HG02981 (cell line): ENCODE data around the gene BOD1L1.

ENCODE experiments used
- ATAC-seq: cut with Tn5 transposase; IDR thresholded peaks from one replicate; pipeline ENCODE4 v1.9.1; 2021; ENCODE audit warnings: mild to moderate bottlenecking, moderate library complexity; ENCODE audit not compliant: unreplicated experiment

The BOD1L1 gene

GRCh38 chr4:13627606-13628311, at the start of gene BOD1L1:
Gene BOD1L1 (minus strand): TSS chr4:13627725. CDS start chr4:13627587, 138 bp downstream.
- peak; percentile 80 for ATAC-seq

DNA sequence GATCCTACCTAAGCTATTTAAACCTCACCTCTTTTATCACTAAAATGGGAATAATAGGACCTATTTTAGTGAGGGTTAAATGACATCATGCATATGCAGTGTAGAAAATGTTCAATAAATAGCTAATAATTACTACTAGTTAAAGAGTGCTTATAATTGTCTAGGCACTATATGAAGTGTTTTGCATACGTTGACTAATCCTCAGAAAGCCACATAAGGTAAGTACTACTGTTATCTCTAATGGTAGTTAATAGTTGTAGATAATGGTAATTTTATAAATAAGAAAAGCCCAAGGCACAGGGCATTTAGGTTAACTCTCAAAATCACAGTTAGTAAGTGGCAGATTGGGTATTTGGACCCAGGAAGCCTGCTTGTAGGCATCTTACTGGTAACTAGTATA, 47.4 kb upstream of the BOD1L1 start:
- no peak for ATAC-seq

GRCh38 chr4:13673167-13673566, 45.6 kb upstream of the BOD1L1 start:
- no peak for ATAC-seq

DNA sequence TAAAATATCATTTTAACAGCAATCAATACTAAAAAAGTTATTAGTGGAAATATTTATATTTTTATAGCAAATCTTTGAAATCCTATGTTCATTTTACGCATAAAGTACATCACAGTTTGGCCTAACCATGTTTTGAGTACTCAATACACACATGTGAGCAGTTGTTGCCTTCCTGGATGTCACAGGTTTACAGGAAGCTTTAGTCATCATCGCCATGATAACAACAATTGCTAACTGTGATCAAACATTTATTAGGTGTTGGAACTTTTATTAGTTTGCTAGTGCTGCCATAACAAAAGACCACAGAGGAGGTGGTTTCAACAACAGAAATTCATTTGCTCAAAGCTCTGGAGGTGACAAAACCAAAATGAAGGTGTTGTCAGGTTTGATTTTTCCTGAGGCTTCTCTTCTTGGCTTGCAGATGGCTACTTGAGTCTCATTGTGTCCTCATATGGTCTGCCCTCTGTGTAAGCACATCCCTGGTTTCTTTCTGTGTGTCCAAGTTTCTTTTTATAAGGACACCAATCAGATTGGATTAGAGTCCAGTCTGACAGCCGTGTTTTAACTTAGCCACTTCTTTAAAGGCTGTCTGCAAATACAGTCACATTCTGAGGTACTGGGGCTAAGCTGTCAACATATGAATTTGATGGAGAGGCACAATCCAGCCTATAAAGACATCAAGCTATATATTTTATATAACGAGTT, 43.1 kb upstream of the BOD1L1 start:
- no peak for ATAC-seq

GRCh38 chr4:13665701-13666660, 38.5 kb upstream of the BOD1L1 start:
- no peak for ATAC-seq

GRCh38 chr4:13659341-13660070, 32.0 kb upstream of the BOD1L1 start:
- ATAC-seq = no peak

DNA sequence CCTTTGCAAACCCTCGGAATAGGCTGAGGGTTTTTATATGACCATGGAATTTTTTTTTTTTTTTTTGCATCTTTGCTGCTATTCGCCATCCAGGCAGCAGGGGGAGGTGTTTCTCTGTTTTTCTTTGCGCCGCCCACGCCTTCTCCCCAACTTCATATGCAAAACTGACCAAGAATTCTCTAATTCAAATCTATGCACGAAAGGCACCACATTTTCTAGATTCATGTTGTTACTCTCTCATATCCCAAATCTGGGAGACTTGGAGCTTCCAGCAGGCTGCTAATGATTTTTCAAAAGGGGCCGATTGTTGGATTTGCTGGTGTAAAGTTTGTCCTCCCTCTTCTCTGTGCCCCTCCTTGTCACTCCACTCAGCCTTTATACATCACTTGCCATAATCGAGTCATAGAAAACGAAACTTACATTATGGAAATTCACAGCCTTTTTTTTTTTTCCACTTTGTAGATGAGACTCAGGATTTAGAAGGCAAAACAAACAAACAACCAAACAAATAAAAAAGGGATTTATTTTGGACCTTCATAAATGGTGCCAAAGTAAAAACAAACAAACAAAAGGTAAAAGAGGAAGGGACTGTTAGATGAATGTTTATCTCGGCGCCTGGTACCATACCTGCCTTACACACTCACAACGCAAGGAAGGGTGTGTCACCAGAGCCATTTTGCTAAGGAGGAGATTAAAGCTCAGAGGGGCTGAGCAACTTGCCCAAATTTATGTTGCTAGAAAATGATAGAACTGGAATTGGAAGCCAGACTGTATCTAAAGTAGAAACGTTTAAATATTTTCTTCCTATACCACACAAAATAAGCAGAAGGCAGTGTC, 29.3 kb upstream of the BOD1L1 start:
- no peak for ATAC-seq

- ATAC-seq = peak; percentile 92
Measured at GRCh38 chr4:13654162-13654797, 26.8 kb upstream of the BOD1L1 start.

- no peak for ATAC-seq
Measured at GRCh38 chr4:13653766-13654161, 26.2 kb upstream of the BOD1L1 start.

DNA sequence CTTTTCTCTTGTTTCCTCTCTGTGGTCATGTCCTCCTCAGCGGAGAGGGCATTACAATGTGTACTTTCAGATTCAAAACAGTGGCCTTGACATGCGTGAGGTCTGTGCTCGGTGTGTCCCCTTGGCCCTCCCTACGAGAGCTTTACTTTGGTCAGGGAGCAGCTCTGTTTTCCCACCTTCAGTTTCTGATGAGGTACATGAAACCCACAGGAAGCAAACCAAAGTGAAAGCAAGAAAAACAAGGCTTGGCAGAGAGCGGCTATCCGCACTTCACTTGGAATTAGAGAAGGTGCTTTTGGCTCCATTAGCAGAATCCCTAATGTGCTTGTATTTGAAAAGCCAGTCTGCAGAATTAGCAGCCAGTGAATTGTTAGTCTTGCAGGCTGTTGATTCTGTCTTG, 19.5 kb upstream of the BOD1L1 start:
- ATAC-seq = no peak

DNA sequence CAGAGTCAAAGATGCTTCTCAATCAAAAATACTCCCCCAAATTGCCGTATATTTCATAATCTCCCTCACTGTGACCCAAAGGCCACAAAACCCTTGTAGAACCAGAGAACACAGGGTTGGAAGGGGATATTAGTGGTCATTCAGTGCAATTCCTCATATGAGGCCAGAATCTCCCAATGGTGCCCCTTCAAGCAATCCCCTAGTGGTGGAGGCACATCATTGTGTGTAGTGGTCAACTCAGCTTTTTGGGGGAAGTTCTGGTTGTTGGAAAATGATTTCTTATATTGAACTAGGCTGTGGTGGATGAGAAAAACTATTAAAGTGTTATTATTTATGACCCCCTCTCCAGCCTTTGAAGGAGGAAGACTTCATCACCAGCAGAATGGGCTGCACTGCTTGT, 17.6 kb upstream of the BOD1L1 start:
- no peak for ATAC-seq

GRCh38 chr4:13642170-13642950, 14.8 kb upstream of the BOD1L1 start:
- ATAC-seq = no peak

DNA sequence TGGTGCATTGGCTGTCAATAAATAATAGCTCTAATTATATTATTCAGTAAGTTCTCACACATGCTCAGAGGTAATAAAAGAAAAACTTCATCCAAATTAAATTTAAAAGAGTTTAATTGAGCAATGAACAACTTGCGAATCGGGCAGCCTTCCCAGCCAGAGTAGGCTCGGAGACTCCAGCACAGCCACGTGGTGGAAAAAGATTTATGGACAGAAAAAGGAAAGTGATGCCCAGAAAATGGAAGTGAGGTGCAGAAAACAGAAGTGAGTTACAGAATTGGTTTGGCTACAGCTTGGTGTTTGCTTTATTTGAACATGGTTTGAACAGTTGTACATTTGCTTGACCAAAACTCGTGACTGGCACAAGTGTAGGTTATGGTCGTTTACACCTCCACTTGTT, 13.6 kb upstream of the BOD1L1 start:
- no peak for ATAC-seq

DNA sequence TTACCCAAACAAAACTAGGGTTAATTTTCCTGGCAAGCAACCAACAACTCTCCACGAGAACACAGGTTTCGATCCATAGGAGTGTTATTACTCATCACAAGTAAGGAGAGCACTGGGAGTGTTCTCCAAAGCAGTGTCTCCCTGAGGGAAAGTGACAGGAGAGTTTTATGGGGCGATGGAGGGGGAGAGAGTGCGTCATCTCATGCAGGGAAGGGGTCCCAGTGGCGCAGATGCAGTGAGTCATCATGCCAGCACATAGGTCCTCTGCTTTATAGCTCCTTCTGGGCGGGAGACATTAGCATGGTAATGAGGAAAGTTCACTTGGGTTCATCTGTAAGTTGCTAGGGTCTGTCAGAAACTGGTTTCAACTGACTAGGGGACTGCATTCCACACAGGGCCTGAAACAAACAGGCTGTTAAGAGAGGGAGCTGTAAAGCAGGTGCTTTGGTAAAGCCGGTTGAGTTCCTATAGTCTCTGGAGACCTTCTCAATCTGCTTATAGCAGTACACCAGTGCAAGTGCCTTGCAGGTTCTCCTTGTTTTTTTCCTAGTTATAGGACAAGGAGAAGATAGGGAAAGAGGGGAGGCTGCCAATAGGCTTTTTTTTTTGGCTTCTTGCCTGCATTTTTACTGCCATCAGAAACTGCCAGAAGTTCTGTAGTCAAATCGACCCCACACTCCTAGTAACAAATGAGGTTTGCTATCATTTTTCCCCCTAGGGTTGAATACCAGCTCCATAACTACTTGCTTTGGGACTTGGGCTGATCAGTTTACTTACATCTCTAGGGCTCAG, 12.8 kb upstream of the BOD1L1 start:
- no peak for ATAC-seq

DNA sequence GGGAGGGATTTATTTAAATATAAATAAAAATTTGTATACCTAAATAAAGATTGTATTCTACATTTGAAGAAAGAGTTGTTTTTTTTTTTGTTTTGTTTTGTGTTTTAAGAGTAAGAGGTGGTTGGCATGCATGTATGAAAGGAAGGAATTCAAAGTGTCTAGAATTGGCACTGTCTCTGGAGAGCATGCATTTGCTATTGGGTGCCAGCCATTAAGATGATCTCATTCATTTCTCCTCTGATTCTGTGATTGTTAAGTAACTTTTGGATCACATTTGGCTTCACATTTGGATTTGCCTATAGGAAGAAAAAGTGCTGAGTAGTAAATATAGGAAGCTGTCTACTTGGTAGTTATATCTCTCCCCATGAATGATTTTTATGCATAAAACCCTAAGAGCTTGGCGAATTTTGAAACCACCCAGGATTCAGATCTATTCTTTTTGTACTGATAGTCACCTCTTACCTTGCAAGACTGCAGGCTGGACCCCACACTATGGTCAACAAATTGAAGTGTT, 7.8 kb upstream of the BOD1L1 start:
- ATAC-seq = no peak

GRCh38 chr4:13633671-13634070, 6.1 kb upstream of the BOD1L1 start:
- ATAC-seq = no peak

GRCh38 chr4:13627178-13627605, 333 bp downstream of the BOD1L1 start:
- peak; percentile 55 for ATAC-seq
